ENCODE data around the gene MACROD2.

The MACROD2 gene

DNA sequence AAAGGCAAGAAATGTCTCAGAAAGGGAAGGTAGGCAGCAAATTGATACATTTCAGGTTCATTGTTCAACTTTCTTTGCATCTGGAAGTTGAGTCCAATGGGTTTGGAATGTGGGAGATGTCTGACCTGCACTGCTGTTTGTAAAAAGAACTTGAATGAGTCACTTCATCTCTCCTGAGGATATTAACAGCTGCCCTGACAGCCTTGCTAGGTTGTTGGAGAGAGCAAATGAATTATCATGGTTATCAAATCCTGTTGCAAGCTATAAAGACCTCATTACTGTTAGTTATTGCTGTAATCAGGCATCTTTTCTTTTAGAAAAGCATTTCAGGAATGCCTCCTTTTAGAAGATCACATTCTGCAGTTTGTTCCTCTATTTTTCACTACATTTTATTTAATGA is 365.1 kb downstream of the MACROD2 start (continued):
- TF ChIP-seq ZBTB48 (tag by site-specific recombination; IDR thresholded peaks at IDR 0.05) (no peak), ZNF621 (tag by site-specific recombination; IDR thresholded peaks at IDR 0.05) (no peak), PBX3 (CRISPR knock-in tag; IDR thresholded peaks at IDR 0.05) (no peak), ZNF843 (tag by site-specific recombination; IDR thresholded peaks at IDR 0.05) (no peak), ZNF114 (tag by site-specific recombination; IDR thresholded peaks at IDR 0.05) (no peak), SP3 (tag by site-specific recombination; IDR thresholded peaks at IDR 0.05) (no peak)
- TF ChIP-seq, protein P1, sequence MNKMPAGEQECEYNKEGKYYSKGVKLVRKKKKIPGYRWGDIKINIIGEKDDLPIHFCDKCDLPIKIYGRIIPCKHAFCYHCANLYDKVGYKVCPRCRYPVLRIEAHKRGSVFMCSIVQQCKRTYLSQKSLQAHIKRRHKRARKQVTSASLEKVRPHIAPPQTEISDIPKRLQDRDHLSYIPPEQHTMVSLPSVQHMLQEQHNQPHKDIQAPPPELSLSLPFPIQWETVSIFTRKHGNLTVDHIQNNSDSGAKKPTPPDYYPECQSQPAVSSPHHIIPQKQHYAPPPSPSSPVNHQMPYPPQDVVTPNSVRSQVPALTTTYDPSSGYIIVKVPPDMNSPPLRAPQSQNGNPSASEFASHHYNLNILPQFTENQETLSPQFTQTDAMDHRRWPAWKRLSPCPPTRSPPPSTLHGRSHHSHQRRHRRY (tag by site-specific recombination; IDR thresholded peaks at IDR 0.05), result no peak

GRCh38 chr20:14361509-14362345 is 366.4 kb downstream of the MACROD2 start:
- Histone ChIP-seq H3K36me3 (ENCODE audit: control insufficient read depth in 2 of 2, insufficient read depth in 1 of 2, low read length in 2 of 2) (no peaks in the 10 kb centered on the region), H3K9me3 (ENCODE audit: control insufficient read depth, insufficient read depth, low read depth, low read length) (no peaks in the 10 kb centered on the region), H3K4me1 (ENCODE audit: control insufficient read depth, insufficient read depth, low read length) (no peaks in the 10 kb centered on the region), H3K4me3 (ENCODE audit: low read depth, low read length) (no peak overlapping the region), H3K27ac (ENCODE audit: extremely low read depth, low read depth, low read length) (no peak overlapping the region)
- ChIA-PET POLR2A (no interaction called here), CTCF (interaction anchor here (0.6 to 0.9 kb wide), 4 partner anchors 300 to 1125 kb away, joined by 3 to 5 read pairs (median 3); no protein-coding TSS in a partner anchor)
- TF ChIP-seq, protein P2, sequence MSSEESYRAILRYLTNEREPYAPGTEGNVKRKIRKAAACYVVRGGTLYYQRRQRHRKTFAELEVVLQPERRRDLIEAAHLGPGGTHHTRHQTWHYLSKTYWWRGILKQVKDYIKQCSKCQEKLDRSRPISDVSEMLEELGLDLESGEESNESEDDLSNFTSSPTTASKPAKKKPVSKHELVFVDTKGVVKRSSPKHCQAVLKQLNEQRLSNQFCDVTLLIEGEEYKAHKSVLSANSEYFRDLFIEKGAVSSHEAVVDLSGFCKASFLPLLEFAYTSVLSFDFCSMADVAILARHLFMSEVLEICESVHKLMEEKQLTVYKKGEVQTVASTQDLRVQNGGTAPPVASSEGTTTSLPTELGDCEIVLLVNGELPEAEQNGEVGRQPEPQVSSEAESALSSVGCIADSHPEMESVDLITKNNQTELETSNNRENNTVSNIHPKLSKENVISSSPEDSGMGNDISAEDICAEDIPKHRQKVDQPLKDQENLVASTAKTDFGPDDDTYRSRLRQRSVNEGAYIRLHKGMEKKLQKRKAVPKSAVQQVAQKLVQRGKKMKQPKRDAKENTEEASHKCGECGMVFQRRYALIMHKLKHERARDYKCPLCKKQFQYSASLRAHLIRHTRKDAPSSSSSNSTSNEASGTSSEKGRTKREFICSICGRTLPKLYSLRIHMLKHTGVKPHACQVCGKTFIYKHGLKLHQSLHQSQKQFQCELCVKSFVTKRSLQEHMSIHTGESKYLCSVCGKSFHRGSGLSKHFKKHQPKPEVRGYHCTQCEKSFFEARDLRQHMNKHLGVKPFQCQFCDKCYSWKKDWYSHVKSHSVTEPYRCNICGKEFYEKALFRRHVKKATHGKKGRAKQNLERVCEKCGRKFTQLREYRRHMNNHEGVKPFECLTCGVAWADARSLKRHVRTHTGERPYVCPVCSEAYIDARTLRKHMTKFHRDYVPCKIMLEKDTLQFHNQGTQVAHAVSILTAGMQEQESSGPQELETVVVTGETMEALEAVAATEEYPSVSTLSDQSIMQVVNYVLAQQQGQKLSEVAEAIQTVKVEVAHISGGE (tag by site-specific recombination; conservative IDR thresholded peaks at IDR 0.05; ENCODE audit: low read depth), result no peak
- TF ChIP-seq KLF7 (tag by site-specific recombination; IDR thresholded peaks at IDR 0.05; ENCODE audit: borderline replicate concordance) (no peak), ZBTB17 (tag by site-specific recombination; IDR thresholded peaks at IDR 0.05) (no peak), ZNF571 (tag by site-specific recombination; IDR thresholded peaks at IDR 0.05) (no peak), ZNF785 (tag by site-specific recombination; IDR thresholded peaks at IDR 0.05) (no peak), ZNF16 (tag by site-specific recombination; IDR thresholded peaks at IDR 0.05; ENCODE audit: low read depth) (no peak)
- TF ChIP-seq, protein P3, sequence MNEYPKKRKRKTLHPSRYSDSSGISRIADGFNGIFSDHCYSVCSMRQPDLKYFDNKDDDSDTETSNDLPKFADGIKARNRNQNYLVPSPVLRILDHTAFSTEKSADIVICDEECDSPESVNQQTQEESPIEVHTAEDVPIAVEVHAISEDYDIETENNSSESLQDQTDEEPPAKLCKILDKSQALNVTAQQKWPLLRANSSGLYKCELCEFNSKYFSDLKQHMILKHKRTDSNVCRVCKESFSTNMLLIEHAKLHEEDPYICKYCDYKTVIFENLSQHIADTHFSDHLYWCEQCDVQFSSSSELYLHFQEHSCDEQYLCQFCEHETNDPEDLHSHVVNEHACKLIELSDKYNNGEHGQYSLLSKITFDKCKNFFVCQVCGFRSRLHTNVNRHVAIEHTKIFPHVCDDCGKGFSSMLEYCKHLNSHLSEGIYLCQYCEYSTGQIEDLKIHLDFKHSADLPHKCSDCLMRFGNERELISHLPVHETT (tag by site-specific recombination; IDR thresholded peaks at IDR 0.05), result no peak
- TF ChIP-seq, protein P4, sequence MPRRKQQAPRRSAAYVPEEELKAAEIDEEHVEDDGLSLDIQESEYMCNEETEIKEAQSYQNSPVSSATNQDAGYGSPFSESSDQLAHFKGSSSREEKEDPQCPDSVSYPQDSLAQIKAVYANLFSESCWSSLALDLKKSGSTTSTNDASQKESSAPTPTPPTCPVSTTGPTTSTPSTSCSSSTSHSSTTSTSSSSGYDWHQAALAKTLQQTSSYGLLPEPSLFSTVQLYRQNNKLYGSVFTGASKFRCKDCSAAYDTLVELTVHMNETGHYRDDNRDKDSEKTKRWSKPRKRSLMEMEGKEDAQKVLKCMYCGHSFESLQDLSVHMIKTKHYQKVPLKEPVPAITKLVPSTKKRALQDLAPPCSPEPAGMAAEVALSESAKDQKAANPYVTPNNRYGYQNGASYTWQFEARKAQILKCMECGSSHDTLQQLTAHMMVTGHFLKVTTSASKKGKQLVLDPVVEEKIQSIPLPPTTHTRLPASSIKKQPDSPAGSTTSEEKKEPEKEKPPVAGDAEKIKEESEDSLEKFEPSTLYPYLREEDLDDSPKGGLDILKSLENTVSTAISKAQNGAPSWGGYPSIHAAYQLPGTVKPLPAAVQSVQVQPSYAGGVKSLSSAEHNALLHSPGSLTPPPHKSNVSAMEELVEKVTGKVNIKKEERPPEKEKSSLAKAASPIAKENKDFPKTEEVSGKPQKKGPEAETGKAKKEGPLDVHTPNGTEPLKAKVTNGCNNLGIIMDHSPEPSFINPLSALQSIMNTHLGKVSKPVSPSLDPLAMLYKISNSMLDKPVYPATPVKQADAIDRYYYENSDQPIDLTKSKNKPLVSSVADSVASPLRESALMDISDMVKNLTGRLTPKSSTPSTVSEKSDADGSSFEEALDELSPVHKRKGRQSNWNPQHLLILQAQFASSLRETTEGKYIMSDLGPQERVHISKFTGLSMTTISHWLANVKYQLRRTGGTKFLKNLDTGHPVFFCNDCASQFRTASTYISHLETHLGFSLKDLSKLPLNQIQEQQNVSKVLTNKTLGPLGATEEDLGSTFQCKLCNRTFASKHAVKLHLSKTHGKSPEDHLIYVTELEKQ (tag by site-specific recombination; IDR thresholded peaks at IDR 0.05; ENCODE audit: borderline replicate concordance), result no peak
- TF ChIP-seq, protein P5, sequence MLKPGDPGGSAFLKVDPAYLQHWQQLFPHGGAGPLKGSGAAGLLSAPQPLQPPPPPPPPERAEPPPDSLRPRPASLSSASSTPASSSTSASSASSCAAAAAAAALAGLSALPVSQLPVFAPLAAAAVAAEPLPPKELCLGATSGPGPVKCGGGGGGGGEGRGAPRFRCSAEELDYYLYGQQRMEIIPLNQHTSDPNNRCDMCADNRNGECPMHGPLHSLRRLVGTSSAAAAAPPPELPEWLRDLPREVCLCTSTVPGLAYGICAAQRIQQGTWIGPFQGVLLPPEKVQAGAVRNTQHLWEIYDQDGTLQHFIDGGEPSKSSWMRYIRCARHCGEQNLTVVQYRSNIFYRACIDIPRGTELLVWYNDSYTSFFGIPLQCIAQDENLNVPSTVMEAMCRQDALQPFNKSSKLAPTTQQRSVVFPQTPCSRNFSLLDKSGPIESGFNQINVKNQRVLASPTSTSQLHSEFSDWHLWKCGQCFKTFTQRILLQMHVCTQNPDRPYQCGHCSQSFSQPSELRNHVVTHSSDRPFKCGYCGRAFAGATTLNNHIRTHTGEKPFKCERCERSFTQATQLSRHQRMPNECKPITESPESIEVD (tag by site-specific recombination; IDR thresholded peaks at IDR 0.05), result no peak
- TF ChIP-seq, protein P6, sequence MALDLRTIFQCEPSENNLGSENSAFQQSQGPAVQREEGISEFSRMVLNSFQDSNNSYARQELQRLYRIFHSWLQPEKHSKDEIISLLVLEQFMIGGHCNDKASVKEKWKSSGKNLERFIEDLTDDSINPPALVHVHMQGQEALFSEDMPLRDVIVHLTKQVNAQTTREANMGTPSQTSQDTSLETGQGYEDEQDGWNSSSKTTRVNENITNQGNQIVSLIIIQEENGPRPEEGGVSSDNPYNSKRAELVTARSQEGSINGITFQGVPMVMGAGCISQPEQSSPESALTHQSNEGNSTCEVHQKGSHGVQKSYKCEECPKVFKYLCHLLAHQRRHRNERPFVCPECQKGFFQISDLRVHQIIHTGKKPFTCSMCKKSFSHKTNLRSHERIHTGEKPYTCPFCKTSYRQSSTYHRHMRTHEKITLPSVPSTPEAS (tag by site-specific recombination; IDR thresholded peaks at IDR 0.05), result no peak
